ENCODE results near the gene RAPGEF2.

RAPGEF2 gene

DNA sequence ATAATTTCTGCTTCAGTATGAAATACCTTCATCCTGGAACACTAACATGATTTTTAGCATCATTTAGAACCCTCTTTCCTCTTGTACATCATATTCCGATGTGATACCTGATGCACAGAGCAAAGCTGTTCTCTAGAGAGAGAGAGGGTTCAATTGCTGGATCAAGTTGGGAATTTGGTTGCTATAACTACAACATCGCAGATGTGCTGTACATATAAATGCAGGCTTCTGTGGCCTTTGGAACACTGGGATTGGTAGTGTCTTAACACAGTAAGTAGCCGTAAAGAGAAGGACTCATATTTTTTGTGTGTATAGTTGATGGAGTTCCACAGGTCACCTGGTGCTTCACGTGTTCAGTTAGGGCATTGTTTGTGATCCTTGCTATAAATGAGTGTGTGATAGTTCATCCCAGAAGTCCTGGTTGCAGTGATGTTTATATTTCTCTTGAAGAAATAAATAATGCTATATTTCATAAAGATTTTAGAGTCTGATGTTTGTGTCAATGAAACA lies 119.2 kb downstream of the RAPGEF2 start:
- Mint-ChIP-seq H3K27ac (no peak overlapping the region), H3K4me1 (peaks cover 7 to 13% of the 10 kb centered on the region in 2 donors), H3K4me3 (no peak overlapping the region), H3K27me3 (no peaks in the 10 kb centered on the region), H3K36me3 (peaks cover 2 to 7% of the 10 kb centered on the region in 2 donors), H3K9me3 (no peaks in the 10 kb centered on the region)
- ATAC-seq (replicated peaks) (no peak), DNase-seq (no peak)

DNA sequence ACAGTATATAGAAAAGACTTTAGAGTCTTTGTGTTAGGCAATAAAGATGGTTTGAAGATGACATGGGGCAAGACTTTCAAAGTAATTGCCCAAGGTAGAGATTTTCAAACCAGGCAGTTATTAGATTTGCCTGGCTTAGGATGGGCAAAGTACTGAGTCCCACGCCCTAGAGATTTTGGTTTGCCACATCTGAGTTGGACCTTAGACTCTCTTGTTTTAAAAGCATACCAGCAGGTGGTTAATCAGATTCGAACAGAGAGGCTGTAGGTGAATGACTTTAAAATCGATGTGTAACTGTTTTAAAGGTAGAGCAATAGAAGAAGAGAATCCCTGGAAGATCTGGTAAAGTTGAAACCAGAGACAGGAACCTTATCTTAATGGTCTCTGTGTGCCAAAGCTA lies 121.5 kb downstream of the RAPGEF2 start:
- Mint-ChIP-seq H3K4me1 (peaks cover 7 to 10% of the 10 kb centered on the region in 2 donors), H3K36me3 (peaks cover 0 to 4% of the 10 kb centered on the region in 2 donors), H3K27ac (no peak overlapping the region), H3K27me3 (no peaks in the 10 kb centered on the region), H3K9me3 (no peaks in the 10 kb centered on the region), H3K4me3 (no peak overlapping the region)
- ATAC-seq (replicated peaks) (no peak), DNase-seq (no peak)

DNA sequence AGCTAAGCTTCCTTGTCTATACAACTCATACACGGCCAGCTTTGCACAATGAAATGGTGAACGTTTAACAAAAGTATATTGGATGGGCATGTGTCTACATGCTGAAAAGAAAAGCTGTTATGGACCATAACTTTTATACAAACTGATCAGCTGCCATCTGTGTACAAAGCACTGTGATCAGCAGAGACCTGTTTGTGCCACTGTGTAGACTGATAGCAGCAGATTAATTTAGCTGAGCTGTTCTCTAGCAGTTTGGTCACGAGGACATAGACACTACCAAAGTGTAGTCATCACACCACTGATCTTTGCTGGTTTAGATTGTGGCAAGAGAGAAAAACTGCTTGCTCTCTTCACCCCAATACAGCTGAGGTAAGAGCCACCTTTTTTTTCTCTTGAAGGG lies 124.5 kb downstream of the RAPGEF2 start:
- no peak for ATAC-seq (replicated peaks)
- H3K9me3 Mint-ChIP-seq: no peaks in the 10 kb centered on the region
- no peak overlapping the region for H3K4me3 Mint-ChIP-seq
- no peak for DNase-seq
- H3K4me1 Mint-ChIP-seq: peaks cover 7 to 10% of the 10 kb centered on the region in 2 donors
- no peak overlapping the region for H3K27ac Mint-ChIP-seq
- H3K36me3 Mint-ChIP-seq: peaks cover 0 to 7% of the 10 kb centered on the region in 2 donors
- H3K27me3 Mint-ChIP-seq: no peaks in the 10 kb centered on the region

DNA sequence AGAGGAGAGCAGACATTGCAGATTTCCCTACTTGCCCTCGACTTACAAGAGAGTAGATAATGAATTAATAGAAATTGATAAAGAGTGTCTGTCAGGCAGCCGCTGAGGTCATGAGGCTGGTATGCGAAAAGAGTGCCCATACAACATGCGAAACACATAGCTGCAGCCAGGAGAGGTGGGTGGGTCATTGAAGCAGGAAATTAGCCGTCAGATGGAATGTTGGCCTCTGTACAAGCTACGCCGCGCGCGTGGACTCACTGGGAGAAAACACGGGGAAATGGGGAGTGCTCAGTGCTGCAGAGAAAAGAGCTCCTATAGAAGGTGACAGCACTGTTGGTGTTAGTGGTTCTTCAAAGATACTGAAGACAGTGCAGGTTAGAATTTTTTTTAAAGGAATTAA lies 125.1 kb downstream of the RAPGEF2 start:
- ATAC-seq (replicated peaks) (no peak), DNase-seq (no peak)
- Mint-ChIP-seq H3K36me3 (peaks cover 0 to 7% of the 10 kb centered on the region in 2 donors), H3K27me3 (no peaks in the 10 kb centered on the region), H3K9me3 (no peaks in the 10 kb centered on the region), H3K27ac (no peak overlapping the region), H3K4me1 (peaks cover 8 to 10% of the 10 kb centered on the region in 2 donors), H3K4me3 (no peak overlapping the region)

DNA sequence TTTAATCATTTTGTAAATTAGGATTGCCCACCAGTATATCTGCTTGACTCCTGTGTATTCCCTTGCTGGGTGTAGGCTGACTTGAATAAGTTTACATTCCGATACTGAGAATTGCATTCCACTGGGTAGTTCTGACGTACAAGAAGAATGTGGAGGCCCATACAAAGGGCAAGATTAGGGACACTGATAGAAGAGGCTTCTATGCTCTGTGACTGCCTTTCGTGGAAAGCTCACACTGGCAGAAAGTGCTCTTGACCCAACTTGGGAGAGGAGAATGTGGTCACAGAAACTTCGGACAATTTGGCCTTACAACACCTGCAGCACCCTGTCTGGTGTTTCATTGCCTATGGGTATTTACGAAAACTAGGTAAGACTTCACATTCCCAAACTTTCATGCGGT lies 126.3 kb downstream of the RAPGEF2 start:
- DNase-seq: no peak
- Mint-ChIP-seq H3K4me1 (peaks cover 14 to 16% of the 10 kb centered on the region in 2 donors), H3K27me3 (no peaks in the 10 kb centered on the region), H3K27ac (no peak overlapping the region), H3K9me3 (no peaks in the 10 kb centered on the region), H3K36me3 (peaks cover 0 to 12% of the 10 kb centered on the region in 2 donors), H3K4me3 (no peak overlapping the region)
- no peak for ATAC-seq (replicated peaks)

DNA sequence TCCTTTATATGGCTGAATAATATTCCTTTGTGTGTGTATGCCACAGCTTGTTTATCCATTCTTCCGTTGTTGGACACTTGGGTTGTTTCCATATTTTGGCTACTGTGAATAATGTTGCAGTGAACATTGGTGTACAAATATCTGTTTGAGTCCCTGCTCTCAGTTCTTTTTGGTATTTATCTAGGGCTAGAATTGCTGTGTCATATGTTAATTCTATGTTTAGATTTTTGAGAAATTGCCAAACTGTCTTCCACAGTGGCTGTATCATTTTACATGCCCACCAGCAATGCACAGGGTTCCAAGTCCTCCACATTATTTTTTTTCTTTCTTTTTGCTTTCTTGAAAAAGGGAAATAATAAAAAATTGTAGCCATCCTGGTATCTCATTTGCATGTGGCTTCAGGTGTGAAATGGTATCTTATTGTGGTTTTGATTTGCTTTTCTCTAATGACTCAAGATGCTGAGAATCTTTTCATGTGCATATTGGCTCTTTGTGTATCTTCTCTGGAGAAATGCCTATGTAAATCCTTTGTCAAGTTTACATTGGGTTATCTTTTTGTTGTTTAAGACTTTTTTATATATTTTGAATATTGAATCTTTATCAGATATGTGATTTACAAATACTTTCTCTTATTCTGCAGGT lies 129.7 kb downstream of the RAPGEF2 start:
- DNase-seq: no peak
- Mint-ChIP-seq H3K36me3 (peaks cover 0 to 11% of the 10 kb centered on the region in 2 donors), H3K27ac (no peak overlapping the region), H3K4me1 (peaks cover 8 to 13% of the 10 kb centered on the region in 2 donors), H3K27me3 (no peaks in the 10 kb centered on the region), H3K4me3 (no peak overlapping the region), H3K9me3 (no peaks in the 10 kb centered on the region)
- no peak for ATAC-seq (replicated peaks)

DNA sequence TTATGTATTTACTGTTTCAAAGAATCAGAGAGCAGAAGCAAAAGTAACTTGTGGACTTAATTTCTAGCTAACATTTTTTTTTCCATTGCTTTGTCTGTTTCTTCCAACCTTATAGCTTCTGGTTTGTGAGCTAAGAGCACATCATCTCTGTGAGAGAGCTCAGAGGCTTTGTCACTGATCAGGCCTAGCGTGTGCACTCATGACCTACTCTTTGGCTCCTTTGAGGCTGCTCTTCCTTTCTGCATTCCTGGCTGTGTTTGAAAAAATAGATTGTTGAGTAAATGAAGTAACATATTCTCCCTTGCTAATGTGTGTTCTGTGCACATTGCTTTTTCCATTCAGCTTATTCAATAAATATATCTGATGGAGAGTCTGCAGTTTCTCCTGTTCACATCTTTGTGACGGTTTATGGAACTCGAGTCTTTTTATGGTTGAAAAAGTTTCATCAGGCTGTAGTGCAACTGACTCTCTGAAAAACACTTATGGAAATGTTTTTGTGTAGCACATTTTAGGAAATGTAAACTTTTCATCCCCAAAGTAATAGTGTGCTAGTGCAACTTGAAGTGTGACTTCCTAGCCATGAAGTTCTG lies 133.0 kb downstream of the RAPGEF2 start:
- Mint-ChIP-seq H3K9me3 (no peaks in the 10 kb centered on the region), H3K27me3 (no peaks in the 10 kb centered on the region), H3K27ac (no peak overlapping the region), H3K4me3 (no peak overlapping the region), H3K36me3 (peaks cover 0 to 13% of the 10 kb centered on the region in 2 donors), H3K4me1 (peaks cover 10 to 15% of the 10 kb centered on the region in 2 donors)
- ATAC-seq (replicated peaks) (no peak), DNase-seq (no peak)

DNA sequence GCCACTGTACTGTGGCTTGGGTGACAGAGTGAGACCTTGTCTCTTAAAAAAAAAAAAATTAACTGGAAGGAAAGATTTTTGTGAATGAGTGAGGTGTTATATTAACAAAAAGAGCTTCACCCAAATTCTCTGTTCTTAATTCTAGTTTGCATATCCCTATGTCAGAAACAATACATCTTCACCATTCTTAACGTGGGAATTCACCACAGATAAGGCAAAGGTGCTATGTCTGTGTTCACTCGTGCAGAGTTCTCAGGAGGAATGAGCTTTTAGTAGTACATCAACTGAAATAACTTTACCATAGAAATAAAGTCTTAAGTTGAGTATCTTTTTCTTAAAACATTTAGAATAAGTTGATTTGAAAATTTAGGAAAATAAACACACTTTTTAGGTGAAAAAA lies 135.1 kb downstream of the RAPGEF2 start:
- no peaks in the 10 kb centered on the region for H3K27me3 Mint-ChIP-seq
- ATAC-seq (replicated peaks) (no peak), DNase-seq (no peak)
- H3K9me3 Mint-ChIP-seq: no peaks in the 10 kb centered on the region
- H3K4me3 Mint-ChIP-seq: no peak overlapping the region
- H3K4me1 Mint-ChIP-seq: peaks cover 12 to 17% of the 10 kb centered on the region in 2 donors
- peaks cover 0 to 13% of the 10 kb centered on the region in 2 donors for H3K36me3 Mint-ChIP-seq
- H3K27ac Mint-ChIP-seq: no peak overlapping the region

DNA sequence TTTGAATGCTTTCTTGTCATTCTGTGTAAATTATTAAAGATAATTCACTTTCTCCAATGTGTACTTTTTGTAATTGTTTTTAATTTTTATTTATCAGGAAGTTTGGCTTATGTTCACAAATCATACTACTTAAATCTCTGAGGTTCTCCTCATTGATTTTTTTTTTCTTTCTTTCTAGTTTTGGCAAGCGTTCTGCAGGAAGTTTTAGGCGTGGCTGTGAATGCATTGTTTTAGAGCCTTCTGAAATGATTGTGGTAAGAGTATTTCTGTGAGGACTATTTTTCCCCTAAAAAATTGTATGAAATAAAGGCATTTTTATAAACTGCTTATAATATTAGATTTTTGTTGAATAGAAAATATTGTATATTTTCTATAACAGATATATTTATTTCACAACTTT lies 135.8 kb downstream of the RAPGEF2 start:
- Mint-ChIP-seq H3K4me1 (peaks cover 6 to 11% of the 10 kb centered on the region in 2 donors), H3K36me3 (peaks cover 0 to 8% of the 10 kb centered on the region in 2 donors), H3K27me3 (no peaks in the 10 kb centered on the region), H3K27ac (no peak overlapping the region), H3K4me3 (no peak overlapping the region), H3K9me3 (no peaks in the 10 kb centered on the region)
- DNase-seq (no peak), ATAC-seq (replicated peaks) (no peak)

DNA sequence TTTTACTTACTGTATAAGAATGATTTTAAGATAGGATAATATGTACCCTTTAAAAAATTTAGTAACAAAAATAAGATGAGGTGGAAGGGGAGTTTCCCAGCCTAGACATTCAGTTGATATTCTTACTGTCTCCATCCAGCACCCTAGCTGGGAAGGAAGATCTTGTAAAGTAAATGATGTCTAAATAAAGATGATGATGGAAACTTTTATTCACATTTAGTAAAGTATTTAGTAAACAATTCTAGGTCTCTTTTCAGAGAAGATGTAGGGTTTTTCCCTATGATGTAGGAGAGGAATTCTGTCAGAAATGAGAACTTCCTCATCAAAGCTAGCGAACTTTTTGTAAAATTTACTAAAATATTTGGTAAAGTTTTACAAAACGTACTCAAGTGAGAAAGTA lies 136.8 kb downstream of the RAPGEF2 start:
- ATAC-seq (replicated peaks) (no peak), DNase-seq (no peak)
- Mint-ChIP-seq H3K9me3 (no peaks in the 10 kb centered on the region), H3K36me3 (peaks cover 0 to 14% of the 10 kb centered on the region in 2 donors), H3K27ac (no peak overlapping the region), H3K4me3 (no peak overlapping the region), H3K27me3 (no peaks in the 10 kb centered on the region), H3K4me1 (peaks cover 6 to 11% of the 10 kb centered on the region in 2 donors)

DNA sequence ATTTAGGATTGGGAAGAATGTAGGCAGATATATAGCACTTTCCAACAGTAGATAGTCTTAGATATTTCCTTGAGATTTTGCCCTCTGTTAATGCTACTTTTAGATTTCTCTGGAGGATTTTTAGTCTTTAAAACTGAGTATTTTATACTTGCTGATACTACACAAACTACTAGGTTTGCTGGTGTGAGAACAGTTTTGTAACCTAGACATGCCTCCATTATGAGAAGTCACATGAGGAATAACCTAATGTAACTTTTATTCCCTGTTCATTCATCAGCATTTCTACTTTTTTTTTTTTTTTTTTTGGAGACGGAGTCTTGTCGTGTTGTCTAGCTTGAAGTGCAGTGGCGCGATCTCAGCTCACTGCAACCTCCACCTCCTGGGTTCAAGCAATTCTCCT lies 137.2 kb downstream of the RAPGEF2 start:
- H3K4me3 Mint-ChIP-seq: no peak overlapping the region
- ATAC-seq (replicated peaks): no peak
- no peak for DNase-seq
- peaks cover 0 to 14% of the 10 kb centered on the region in 2 donors for H3K36me3 Mint-ChIP-seq
- no peaks in the 10 kb centered on the region for H3K27me3 Mint-ChIP-seq
- no peaks in the 10 kb centered on the region for H3K9me3 Mint-ChIP-seq
- H3K27ac Mint-ChIP-seq: no peak overlapping the region
- peaks cover 6 to 11% of the 10 kb centered on the region in 2 donors for H3K4me1 Mint-ChIP-seq

DNA sequence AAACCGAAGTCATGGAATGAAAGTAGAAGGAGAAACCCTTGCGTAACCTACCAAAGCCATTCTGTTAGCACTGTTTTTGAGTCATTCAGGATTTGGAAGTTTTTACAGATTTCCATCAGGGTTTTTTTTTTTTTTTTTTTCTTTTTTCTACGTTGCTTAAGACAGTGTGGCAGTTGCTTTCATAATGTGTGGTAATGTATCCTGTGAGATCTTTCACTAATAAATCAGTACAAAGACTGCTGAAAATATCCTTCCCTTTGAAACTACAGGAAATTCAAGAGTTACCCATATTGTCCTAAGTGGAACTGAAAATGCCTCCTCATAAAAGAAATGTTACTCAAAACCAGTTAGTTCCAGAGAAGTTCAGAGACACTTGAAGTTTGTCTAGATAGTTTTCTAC lies 137.8 kb downstream of the RAPGEF2 start:
- DNase-seq (no peak), ATAC-seq (replicated peaks) (peak in 1 of 2 donors; percentile 23)
- Mint-ChIP-seq H3K27ac (no peak overlapping the region), H3K9me3 (no peaks in the 10 kb centered on the region), H3K36me3 (peaks cover 0 to 14% of the 10 kb centered on the region in 2 donors), H3K27me3 (no peaks in the 10 kb centered on the region), H3K4me3 (no peak overlapping the region), H3K4me1 (peaks cover 6 to 9% of the 10 kb centered on the region in 2 donors)

DNA sequence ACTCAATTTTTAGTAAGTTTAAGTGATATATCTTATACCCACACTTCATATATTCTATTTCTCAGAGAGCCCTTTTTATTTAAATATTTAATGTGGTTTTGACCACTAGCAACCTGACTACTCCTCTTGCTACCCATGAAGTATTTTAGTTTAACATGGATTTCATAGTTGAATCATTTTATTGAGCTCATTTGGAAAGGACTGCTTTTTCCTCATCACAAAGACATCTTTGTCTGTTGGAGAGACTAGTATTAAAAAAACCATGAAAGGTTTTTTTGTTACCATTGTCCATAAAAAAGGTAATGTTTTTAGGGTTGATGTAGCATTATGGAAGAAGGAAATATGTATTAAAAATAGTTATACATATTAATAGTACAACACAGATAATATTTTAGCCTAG lies 139.5 kb downstream of the RAPGEF2 start:
- H3K4me1 Mint-ChIP-seq: peaks cover 4 to 6% of the 10 kb centered on the region in 2 donors
- peaks cover 2 to 14% of the 10 kb centered on the region in 2 donors for H3K36me3 Mint-ChIP-seq
- ATAC-seq (replicated peaks): no peak

DNA sequence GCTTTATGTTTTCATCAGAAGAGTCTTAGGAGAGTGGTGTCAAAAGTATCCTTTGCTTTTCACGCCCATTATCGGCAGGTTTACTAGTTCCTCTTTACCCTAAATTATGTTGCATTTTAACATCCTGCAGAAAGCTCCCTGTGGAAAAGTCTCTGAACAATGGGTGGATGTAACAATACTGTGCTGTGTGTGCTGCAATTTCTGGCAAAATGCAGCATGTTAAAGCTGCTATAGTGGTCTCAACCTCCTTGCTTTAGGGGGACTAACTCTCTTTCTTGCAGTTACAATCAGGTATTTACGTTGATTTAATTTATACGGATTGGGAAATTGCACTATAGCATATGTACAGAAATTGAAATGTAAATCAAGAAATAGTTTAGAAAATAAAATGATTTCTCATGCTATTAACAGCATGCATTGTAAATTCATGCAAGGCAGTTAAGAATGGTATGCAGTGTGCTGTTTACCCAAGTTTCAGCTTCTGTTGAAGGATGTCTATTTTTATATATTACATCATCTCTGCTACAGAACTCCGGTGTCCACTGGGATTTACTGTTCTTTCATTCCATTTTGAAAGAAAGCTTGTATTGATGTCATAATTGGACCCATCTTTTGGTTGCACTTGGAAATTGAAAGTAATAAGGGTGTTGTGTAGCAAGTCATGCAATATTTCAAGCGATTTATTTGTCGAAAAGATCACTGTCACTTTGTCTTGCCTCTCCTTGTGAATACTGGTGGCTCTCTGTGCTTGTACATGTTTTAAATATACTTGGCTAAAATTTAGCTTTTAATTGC lies 145.7 kb downstream of the RAPGEF2 start:
- peaks cover 0 to 2% of the 10 kb centered on the region in 2 donors for H3K4me1 Mint-ChIP-seq
- H3K36me3 Mint-ChIP-seq: peaks cover 13 to 25% of the 10 kb centered on the region in 2 donors
- peaks cover 0 to 4% of the 10 kb centered on the region in 2 donors for H3K9me3 Mint-ChIP-seq
- H3K27ac Mint-ChIP-seq: no peak overlapping the region
- H3K4me3 Mint-ChIP-seq: no peak overlapping the region
- no peak for ATAC-seq (replicated peaks)
- H3K27me3 Mint-ChIP-seq: no peaks in the 10 kb centered on the region
- no peak for DNase-seq

More for the DNA sequence above, 139.5 kb downstream of the RAPGEF2 start:
- no peaks in the 10 kb centered on the region for H3K27me3 Mint-ChIP-seq
- no peak for DNase-seq
- no peak overlapping the region for H3K27ac Mint-ChIP-seq
- H3K9me3 Mint-ChIP-seq: no peaks in the 10 kb centered on the region
- no peak overlapping the region for H3K4me3 Mint-ChIP-seq

All from stimulated activated naive B cell treated with anti-CD40 and anti-IgM and Interleukin-4, amounts not matched to agents 10 μg/mL and 1 μg/mL and 100 μg/mL, for 72 hours (primary cell).